Measurements from ENCODE around the gene CFLAR.

GRCh38 chr2:201126308-201127151 is 10.6 kb downstream of the CFLAR start:
- TF ChIP-seq, protein P1, sequence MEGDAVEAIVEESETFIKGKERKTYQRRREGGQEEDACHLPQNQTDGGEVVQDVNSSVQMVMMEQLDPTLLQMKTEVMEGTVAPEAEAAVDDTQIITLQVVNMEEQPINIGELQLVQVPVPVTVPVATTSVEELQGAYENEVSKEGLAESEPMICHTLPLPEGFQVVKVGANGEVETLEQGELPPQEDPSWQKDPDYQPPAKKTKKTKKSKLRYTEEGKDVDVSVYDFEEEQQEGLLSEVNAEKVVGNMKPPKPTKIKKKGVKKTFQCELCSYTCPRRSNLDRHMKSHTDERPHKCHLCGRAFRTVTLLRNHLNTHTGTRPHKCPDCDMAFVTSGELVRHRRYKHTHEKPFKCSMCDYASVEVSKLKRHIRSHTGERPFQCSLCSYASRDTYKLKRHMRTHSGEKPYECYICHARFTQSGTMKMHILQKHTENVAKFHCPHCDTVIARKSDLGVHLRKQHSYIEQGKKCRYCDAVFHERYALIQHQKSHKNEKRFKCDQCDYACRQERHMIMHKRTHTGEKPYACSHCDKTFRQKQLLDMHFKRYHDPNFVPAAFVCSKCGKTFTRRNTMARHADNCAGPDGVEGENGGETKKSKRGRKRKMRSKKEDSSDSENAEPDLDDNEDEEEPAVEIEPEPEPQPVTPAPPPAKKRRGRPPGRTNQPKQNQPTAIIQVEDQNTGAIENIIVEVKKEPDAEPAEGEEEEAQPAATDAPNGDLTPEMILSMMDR (IDR thresholded peaks at IDR 0.05; ENCODE audit: insufficient read depth, low read length, poor library complexity, severe bottlenecking): no peak
- no peak for TF ChIP-seq EZH2phosphoT487 (conservative IDR thresholded peaks at IDR 0.05; ENCODE audit: low read length)
